H1 (cell line): Measurements from ENCODE around the gene TEX22. TPM values are rescaled to one million over a fixed set of nuclear protein-coding genes. Genes with fewer than 3 reads are reported as not detected.

ENCODE experiments used
- CTCF ChIA-PET: fragments of 300-600 bp; sonication (Branson Sonifier 250); formaldehyde crosslinking; loops from one replicate; lab custom pipeline; 2021; ENCODE audit not compliant: partially characterized antibody; lab: Charles Lee
- POLR2A ChIA-PET: fragments of 300-600 bp; sonication (Branson Sonifier 250); formaldehyde crosslinking; loops from one replicate; lab custom pipeline; 2021; ENCODE audit warnings: inconsistent platforms; ENCODE audit not compliant: partially characterized antibody; lab: Charles Lee
- DNase-seq, 2 experiments: peaks; one replicate each; pipeline versions ENCODE4 v3.0.0 to v3.0.0-alpha.2; 2010 to 2022; ENCODE audit warnings: low spot score in 2 of 2, low read depth in 1 of 2, mixed read lengths in 1 of 2
- FAIRE-seq: peaks from 2 replicates; lab custom pipeline; 2011; peaks lifted over from hg19 to GRCh38; lab: Jason Lieb, UNC
- H2AFZ ChIP-seq: 2 replicates; pipeline ENCODE4 v1.8.1; 2012; ENCODE audit warnings: low read length, inconsistent platforms
- H2AK5ac ChIP-seq: 2 replicates; pipeline ENCODE4 v1.6.1; 2013; ENCODE audit warnings: low read depth, low read length
- H2BK120ac ChIP-seq: replicated peaks from 2 replicates; pipeline ENCODE3; 2013; ENCODE audit warnings: low read depth, low read length, inconsistent platforms
- H2BK12ac ChIP-seq: 2 replicates; pipeline ENCODE4 v1.6.1; 2013; ENCODE audit warnings: low read depth, low read length
- H2BK15ac ChIP-seq: 2 replicates; pipeline ENCODE4 v1.6.1; 2013; ENCODE audit warnings: low read length
- H2BK20ac ChIP-seq: 2 replicates; pipeline ENCODE4 v1.6.1; 2013; ENCODE audit warnings: low read length
- H2BK5ac ChIP-seq: 2 replicates; pipeline ENCODE4 v1.6.1; 2013; ENCODE audit warnings: low read depth, low read length
- H3K14ac ChIP-seq: 2 replicates; pipeline ENCODE4 v1.6.1; 2013; ENCODE audit warnings: inconsistent platforms; ENCODE audit not compliant: insufficient read length
- H3K18ac ChIP-seq: 2 replicates; pipeline ENCODE4 v1.6.1; 2013; ENCODE audit warnings: low read length; ENCODE audit errors: extremely low read depth
- H3K23ac ChIP-seq: 2 replicates; pipeline ENCODE4 v1.6.1; 2013; ENCODE audit warnings: inconsistent platforms; ENCODE audit not compliant: insufficient read length
- H3K23me2 ChIP-seq: 2 replicates; pipeline ENCODE4 v1.6.1; 2013; ENCODE audit warnings: low read depth, low read length
- H3K27ac ChIP-seq: 2 replicates; pipeline ENCODE4 v1.6.1; 2011; ENCODE audit warnings: low read depth, low read length, inconsistent platforms
- H3K27me3 ChIP-seq, 4 experiments: replicated peaks in 1 of 4; 1 replicate in 1 of 4; 2 replicates in 3 of 4; pipeline versions ENCODE4 v1.6.1 to v1.8.1; 2011 to 2013; ENCODE audit warnings: low read length in 3 of 4, mild to moderate bottlenecking in 3 of 4, inconsistent platforms in 2 of 4, mixed read lengths in 2 of 4, moderate library complexity in 1 of 4; ENCODE audit not compliant: control insufficient read depth in 3 of 4, insufficient read depth in 3 of 4; ENCODE audit errors: extremely low read depth in 1 of 4
- H3K36me3 ChIP-seq, 4 experiments: 2 replicates each; pipeline versions ENCODE4 v1.6.1 to v1.8.1; 2011 to 2013; ENCODE audit warnings: mild to moderate bottlenecking in 4 of 4, low read length in 3 of 4, moderate library complexity in 2 of 4, control low read depth in 1 of 4, inconsistent platforms in 1 of 4; ENCODE audit not compliant: insufficient read depth in 4 of 4, control insufficient read depth in 2 of 4
- H3K4ac ChIP-seq: replicated peaks from 2 replicates; pipeline ENCODE3; 2013; ENCODE audit warnings: low read length, low read depth, mixed read lengths, inconsistent platforms; ENCODE audit not compliant: insufficient read length
- H3K4me1 ChIP-seq, 4 experiments: replicated peaks in 1 of 4; 1 replicate in 1 of 4; 2 replicates in 3 of 4; pipeline versions ENCODE4 v1.6.1 to v1.8.1; 2011 to 2013; ENCODE audit warnings: low read length in 3 of 4, inconsistent platforms in 2 of 4, mixed read lengths in 1 of 4; ENCODE audit not compliant: insufficient read depth in 4 of 4, control insufficient read depth in 3 of 4
- H3K4me2 ChIP-seq, 2 experiments: 2 replicates each; pipeline versions ENCODE4 v1.6.1 to v1.8.1; 2011 to 2013; ENCODE audit warnings: low read depth in 2 of 2, low read length in 2 of 2, control low read depth in 1 of 2, inconsistent platforms in 1 of 2, mild to moderate bottlenecking in 1 of 2; ENCODE audit not compliant: insufficient read depth in 1 of 2
- H3K4me3 ChIP-seq, 4 experiments: fragments of 200-600, 300-600 bp in 1 of 4; sonication (generic), shearing (Covaris generic), sonication (Bioruptor Twin) in 1 of 4; 2 replicates each; pipeline versions ENCODE4 v1.5.1 to v1.8.1; 2011 to 2016; ENCODE audit warnings: low read length in 4 of 4, low read depth in 3 of 4, control low read depth in 2 of 4, inconsistent platforms in 2 of 4, mild to moderate bottlenecking in 2 of 4, mixed read lengths in 1 of 4, moderate library complexity in 1 of 4; ENCODE audit not compliant: insufficient read depth in 2 of 4; ENCODE audit errors: extremely low read depth in 1 of 4
- H3K56ac ChIP-seq: replicated peaks from 2 replicates; pipeline ENCODE3; 2013; ENCODE audit warnings: low read depth, mild to moderate bottlenecking, mixed read lengths, low read length, inconsistent platforms; ENCODE audit not compliant: insufficient read length
- H3K79me1 ChIP-seq: 2 replicates; pipeline ENCODE4 v1.6.1; 2013; ENCODE audit warnings: low read depth, low read length, control low read depth
- H3K79me2 ChIP-seq, 2 experiments: 2 replicates each; pipeline versions ENCODE4 v1.6.1 to v1.8.1; 2012 to 2013; ENCODE audit warnings: low read length in 2 of 2, mild to moderate bottlenecking in 2 of 2, inconsistent platforms in 1 of 2; ENCODE audit not compliant: insufficient read depth in 2 of 2, control insufficient read depth in 1 of 2
- H3K9ac ChIP-seq, 4 experiments: replicated peaks in 1 of 4; 1 replicate in 1 of 4; 2 replicates in 3 of 4; pipeline versions ENCODE4 v1.6.1 to v1.8.1; 2011 to 2013; ENCODE audit warnings: low read depth in 3 of 4, low read length in 3 of 4, control low read depth in 2 of 4, mild to moderate bottlenecking in 2 of 4, moderate library complexity in 2 of 4, inconsistent platforms in 1 of 4; ENCODE audit errors: extremely low read depth in 1 of 4
- H3K9me3 ChIP-seq, 2 experiments: 2 replicates each; pipeline versions ENCODE4 v1.6.1 to v1.8.1; 2012 to 2013; ENCODE audit warnings: mild to moderate bottlenecking in 2 of 2, moderate library complexity in 2 of 2, control low read depth in 1 of 2, inconsistent platforms in 1 of 2, low read depth in 1 of 2, low read length in 1 of 2, mixed read lengths in 1 of 2; ENCODE audit not compliant: insufficient read depth in 2 of 2
- H4K20me1 ChIP-seq, 2 experiments: replicated peaks in 1 of 2; 2 replicates each; pipeline versions ENCODE3 to v1.8.1; 2011 to 2013; ENCODE audit warnings: inconsistent platforms in 2 of 2, low read length in 2 of 2, mild to moderate bottlenecking in 1 of 2; ENCODE audit not compliant: insufficient read depth in 2 of 2, control insufficient read depth in 1 of 2
- H4K5ac ChIP-seq: 2 replicates; pipeline ENCODE4 v1.6.1; 2013; ENCODE audit warnings: low read length, low read depth, mixed read lengths, inconsistent platforms; ENCODE audit not compliant: insufficient read length
- H4K8ac ChIP-seq: 2 replicates; pipeline ENCODE4 v1.8.0; 2013; ENCODE audit warnings: mild to moderate bottlenecking, moderate library complexity, low read length, inconsistent platforms; ENCODE audit not compliant: insufficient read depth; ENCODE audit errors: extremely low read depth
- H4K91ac ChIP-seq: replicated peaks from 2 replicates; pipeline ENCODE3; 2013; ENCODE audit warnings: low read length, mixed read lengths, inconsistent platforms; ENCODE audit not compliant: insufficient read length
- WGBS, 2 experiments: shearing (Covaris generic) in 1 of 2; methylation state at CpG; one replicate each; pipeline versions ENCODE4 v1.1.6 to v1.1.7; 2013 to 2015; ENCODE audit warnings: low lambda C conversion rate in 2 of 2, mixed read lengths in 2 of 2, inconsistent platforms in 1 of 2, low coverage in 1 of 2, missing lambda C conversion rate in 1 of 2; ENCODE audit not compliant: insufficient replicate concordance in 2 of 2, insufficient coverage in 1 of 2, insufficient read length in 1 of 2; ENCODE audit errors: extremely low coverage in 1 of 2, missing lambda C conversion rate in 1 of 2; 5-methylcytosine and 5-hydroxymethylcytosine counted together
- polyA plus RNA-seq, 7 experiments: library from polyadenylated mRNA; depleted of rRNA in 3 of 7; stranded (reverse) in 5 of 7; unstranded in 2 of 7; fragments of >200 nt in 5 of 7; fragments of 200-250 nt in 2 of 7; gene quantifications; 1 replicate in 5 of 7; 2 replicates in 1 of 7; 4 replicates in 1 of 7; pipeline versions ENCODE4 v1.2.1 to v1.2.3, GENCODE V29; 2011 to 2013; ENCODE audit warnings: missing spikeins in 2 of 7, mixed read lengths in 2 of 7
- total RNA-seq: library from RNA; stranded (reverse); fragmentation: NEBNext Ultra II Directional; extraction: Animal tissue kit (Norgen Biotek cat#: 25700); gene quantifications from 2 replicates; pipeline ENCODE4 v1.2.1, GENCODE V29; 2021

TEX22 gene
- total and polyA plus RNA-seq, 2 of the 8 experiments (the other 6 are each of a cell fraction or from before 2014, with no cell fraction given): 0.24 to 0.39 TPM

DNA sequence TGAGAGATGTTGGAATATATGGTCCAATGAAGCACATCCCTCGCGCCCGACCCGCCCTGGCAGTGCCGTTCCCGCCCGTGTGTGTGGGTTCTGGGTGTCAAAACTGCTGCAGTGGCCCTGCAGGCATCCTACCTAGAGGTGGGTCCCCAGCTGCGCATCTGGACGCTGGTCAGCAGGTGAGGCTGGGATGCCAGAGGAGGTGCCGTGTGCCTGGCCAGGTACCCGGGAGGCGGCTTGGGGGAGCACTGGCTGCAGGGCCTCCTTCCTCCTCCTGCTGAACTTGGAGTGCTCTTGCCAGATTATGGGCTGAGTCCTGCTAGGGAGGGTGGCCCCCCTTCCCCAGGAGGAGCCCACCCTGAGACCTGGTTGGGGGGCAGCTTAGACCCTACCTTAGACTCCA, 26.5 kb downstream of the TEX22 start:
- POLR2A ChIA-PET: interaction anchor here (1.7 to 5.2 kb wide), 2 partner anchors 10 to 13 kb away, joined by 4 to 43 read pairs; no protein-coding TSS in a partner anchor
- no peak for FAIRE-seq
- Histone ChIP-seq H3K79me1 (peaks cover 28% of the 10 kb centered on the region), H4K8ac (no peak overlapping the region), H4K20me1 (peaks cover 46 to 51% of the 10 kb centered on the region in 2 experiments), H3K79me2 (peaks cover 31 to 89% of the 10 kb centered on the region in 2 experiments; a peak in 3 of 4 replicates), H3K4me2 (no peak overlapping the region), H3K23me2 (peaks cover 4% of the 10 kb centered on the region), H3K27me3 (no peaks in the 10 kb centered on the region), H2BK120ac (no peak overlapping the region), H2BK20ac (no peak overlapping the region), H3K18ac (no peak overlapping the region), H4K91ac (no peak overlapping the region), H2AFZ (no peak overlapping the region), H3K56ac (no peak overlapping the region), H3K9me3 (no peaks in the 10 kb centered on the region), H2BK12ac (no peak overlapping the region), H2AK5ac (no peak overlapping the region), H2BK15ac (no peak overlapping the region), H3K4ac (no peak overlapping the region), H2BK5ac (no peak overlapping the region), H4K5ac (no peak overlapping the region), H3K27ac (no peak overlapping the region), H3K4me1 (peaks cover 0 to 18% (median 14%) of the 10 kb centered on the region in 4 experiments; a peak in 5 of 7 replicates), H3K4me3 (no peak overlapping the region), H3K14ac (no peak overlapping the region), H3K23ac (no peak overlapping the region), H3K9ac (no peak overlapping the region), H3K36me3 (peaks cover 0 to 8% (median 2%) of the 10 kb centered on the region in 4 experiments; a peak in 3 of 8 replicates)
- WGBS, 2 experiments: 91% methylated on average over 10 of the region's 12 CpGs; no CpG with 5 or more reads in 1 of the 2 experiments
- DNase-seq: no peak
- CTCF ChIA-PET: interaction anchor here (0.6 to 2.1 kb wide), 3 partner anchors 25 to 449 kb away, joined by 3 to 6 read pairs (median 3); no protein-coding TSS in a partner anchor
